Measurements from ENCODE around the gene GLDN. TPM values are rescaled to one million over a fixed set of nuclear protein-coding genes. Genes with fewer than 3 reads are reported as not detected.

GLDN gene
- total RNA-seq, 2 experiments from 2014 or later = not detected

DNA sequence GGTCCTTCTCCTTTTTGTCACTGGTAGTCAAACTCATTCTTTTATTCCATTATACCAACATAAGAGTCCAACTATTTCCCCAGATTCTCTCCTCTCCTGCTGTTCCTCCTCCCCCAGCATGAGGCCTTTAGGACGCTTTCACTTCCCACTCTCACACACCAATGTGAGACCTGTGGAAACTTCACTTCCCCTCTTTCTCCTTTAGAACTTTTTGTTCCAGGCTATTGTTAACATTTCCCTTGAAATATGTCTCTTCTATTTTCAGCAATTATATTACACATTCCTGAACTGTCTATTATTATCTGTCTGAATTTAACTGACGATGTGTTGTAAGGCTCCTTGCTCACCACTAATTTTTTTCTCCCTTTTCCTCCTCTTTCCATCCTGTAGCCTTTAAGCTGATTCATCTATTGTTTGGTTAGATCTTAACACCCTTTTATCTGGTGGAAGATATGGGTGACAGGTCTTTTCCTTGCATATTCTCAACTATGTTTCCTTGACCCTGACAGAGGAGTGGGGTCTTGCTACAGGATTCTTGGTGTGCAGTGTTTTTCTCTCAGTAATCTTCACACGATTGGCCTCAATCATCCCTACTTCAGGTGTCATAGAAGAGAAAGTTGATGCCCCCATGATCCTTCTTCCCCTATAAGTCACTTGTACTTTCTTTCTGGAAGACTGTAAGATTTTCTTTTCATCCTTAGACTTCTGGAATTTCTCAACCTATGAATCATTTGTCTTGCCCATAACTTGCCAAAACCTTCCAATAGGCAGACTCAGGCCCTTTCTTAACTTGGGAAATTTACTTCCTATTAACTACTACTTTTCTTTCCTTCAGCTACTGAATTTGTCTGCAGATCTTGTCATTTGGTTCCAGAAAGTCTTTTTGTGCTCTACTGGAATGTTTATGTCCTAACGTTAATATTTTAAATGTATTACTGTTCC lies 9.0 kb upstream of the GLDN start:
- no peak overlapping the region for H3K27ac Mint-ChIP-seq
- no peak for ATAC-seq

DNA sequence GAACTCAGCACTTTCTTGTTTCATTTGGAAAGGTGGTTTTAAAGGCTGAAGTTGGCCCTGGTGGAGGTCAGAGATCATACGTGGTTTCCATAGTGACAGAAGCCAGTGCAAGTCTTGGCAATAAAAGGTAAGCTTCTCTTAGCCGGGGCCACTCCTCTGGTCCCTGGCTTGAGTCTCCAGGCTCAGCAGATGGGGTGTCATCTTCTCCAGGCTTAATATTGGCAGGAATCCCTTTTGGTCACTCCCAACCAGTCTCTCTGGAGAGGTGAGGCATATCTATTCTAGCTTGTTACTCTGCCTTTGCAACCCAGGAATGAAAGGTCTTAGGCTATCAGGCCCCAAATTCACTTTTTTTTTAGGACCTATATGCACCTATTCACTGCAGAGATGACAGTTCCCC lies 7.9 kb upstream of the GLDN start:
- Mint-ChIP-seq H3K4me1 (peaks cover 1% of the 10 kb centered on the region), H3K9me3 (ENCODE audit: low read depth) (no peaks in the 10 kb centered on the region), H3K4me3 (no peak overlapping the region), H3K36me3 (no peaks in the 10 kb centered on the region), H3K27me3 (peaks cover 7% of the 10 kb centered on the region), H3K27ac (no peak overlapping the region)
- no peak for DNase-seq
- no peak for ATAC-seq
- CTCF ChIA-PET = no interaction called here

More for the DNA sequence above, 9.0 kb upstream of the GLDN start:
- Mint-ChIP-seq H3K36me3 (no peaks in the 10 kb centered on the region), H3K4me1 (peaks cover 1% of the 10 kb centered on the region), H3K27me3 (peaks cover 9% of the 10 kb centered on the region), H3K4me3 (no peak overlapping the region), H3K9me3 (ENCODE audit: low read depth) (no peaks in the 10 kb centered on the region)
- no peak for DNase-seq
- CTCF ChIA-PET = no interaction called here

DNA sequence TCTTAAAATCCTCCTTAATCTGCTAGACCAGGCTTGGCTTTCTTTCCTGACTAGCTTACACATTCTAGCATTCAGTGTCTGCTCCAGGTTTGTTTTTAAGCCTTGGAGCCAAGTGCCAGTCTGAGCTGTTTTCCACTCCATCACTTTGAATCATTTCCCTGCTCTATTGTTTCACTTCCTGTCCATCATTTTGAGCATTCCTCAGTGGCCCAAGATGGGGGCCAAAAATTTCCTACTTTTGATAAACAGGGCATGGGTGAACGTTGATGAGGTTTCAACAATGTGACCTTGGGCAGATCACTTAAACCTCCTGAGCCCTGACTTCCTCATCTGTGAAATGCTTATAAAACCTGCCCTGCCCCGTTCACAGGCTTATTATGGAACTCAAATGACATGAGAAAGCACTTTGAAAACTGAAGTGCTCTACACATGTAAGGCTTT lies 7.4 kb upstream of the GLDN start:
- ATAC-seq = no peak

DNA sequence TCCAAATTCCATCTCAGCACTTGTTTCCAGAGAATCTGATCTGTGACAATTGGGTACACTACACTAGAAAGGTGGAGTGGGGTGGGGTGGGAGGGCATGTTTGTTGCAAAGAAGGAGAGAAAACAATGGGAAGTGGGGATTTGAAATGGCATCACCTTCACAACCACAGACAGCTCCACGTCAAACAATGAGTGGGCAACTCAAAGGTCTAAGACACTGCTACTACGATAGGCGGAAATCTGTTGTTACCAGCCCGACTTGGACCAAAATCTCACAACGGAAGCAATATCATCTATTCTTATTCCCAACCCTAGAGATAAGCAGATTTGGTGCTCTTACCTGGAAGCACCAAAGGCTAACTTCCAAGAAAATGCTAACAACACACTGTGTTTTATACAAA lies 6.4 kb upstream of the GLDN start:
- H3K36me3 Mint-ChIP-seq = no peaks in the 10 kb centered on the region
- peaks cover 13% of the 10 kb centered on the region for H3K27me3 Mint-ChIP-seq
- DNase-seq (no peak), ATAC-seq (no peak)
- no peak overlapping the region for H3K27ac Mint-ChIP-seq
- CTCF ChIA-PET = no interaction called here
- H3K4me1 Mint-ChIP-seq = peaks cover 1% of the 10 kb centered on the region
- no peaks in the 10 kb centered on the region for H3K9me3 Mint-ChIP-seq (ENCODE audit: low read depth)
- H3K4me3 Mint-ChIP-seq = no peak overlapping the region

More for the DNA sequence above, 7.4 kb upstream of the GLDN start:
- CTCF ChIA-PET = no interaction called here
- H3K4me3 Mint-ChIP-seq = no peak overlapping the region
- H3K27ac Mint-ChIP-seq = no peak overlapping the region
- peaks cover 7% of the 10 kb centered on the region for H3K27me3 Mint-ChIP-seq
- peaks cover 1% of the 10 kb centered on the region for H3K4me1 Mint-ChIP-seq
- DNase-seq = no peak
- no peaks in the 10 kb centered on the region for H3K36me3 Mint-ChIP-seq
- H3K9me3 Mint-ChIP-seq (ENCODE audit: low read depth) = no peaks in the 10 kb centered on the region

DNA sequence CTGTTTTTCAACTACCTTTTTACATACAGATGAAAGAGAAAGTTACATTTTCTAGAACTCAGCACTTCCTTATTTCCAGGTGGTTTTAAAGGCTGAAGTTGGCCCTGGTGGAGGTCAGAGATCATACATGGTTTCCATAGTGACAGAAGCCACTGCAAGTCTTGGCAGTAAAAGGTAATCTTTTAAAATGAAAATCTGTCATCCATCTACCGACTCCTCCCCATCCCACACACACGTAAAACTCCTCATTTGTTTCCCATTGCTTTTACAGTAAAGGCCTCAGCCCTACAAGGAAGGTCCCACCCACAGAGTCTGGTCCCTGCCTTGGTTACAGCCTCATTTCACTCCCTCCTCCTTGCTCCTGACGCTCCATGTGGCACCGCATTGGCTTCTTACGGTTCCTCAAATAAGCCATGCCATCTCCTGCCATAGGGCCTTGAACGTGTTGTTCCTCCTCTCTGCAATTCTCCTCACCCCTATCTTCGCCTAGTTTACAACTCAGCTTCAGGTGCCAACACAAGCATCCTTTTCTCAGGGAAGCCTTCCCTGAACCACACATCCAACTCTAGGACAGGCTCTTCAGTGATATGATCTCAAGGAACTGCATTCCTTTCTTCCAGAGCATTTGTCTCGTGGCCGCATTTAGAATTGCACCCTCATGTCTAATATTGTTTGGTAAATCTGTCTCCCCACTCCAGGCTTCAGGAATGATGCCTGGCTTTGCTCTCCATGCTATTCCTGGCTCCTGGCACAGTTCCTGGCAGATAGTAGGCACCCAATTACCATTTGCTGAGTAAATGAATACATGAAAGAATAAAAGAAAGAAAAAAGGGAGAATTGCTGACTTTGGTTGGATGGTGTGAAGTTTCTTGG lies 5.7 kb upstream of the GLDN start:
- DNase-seq = no peak
- CTCF ChIA-PET = interaction anchor here (1.3 kb wide), 1 partner anchor 34 kb away, joined by 3 read pairs; no protein-coding TSS in a partner anchor
- H3K27ac Mint-ChIP-seq = no peak overlapping the region
- H3K9me3 Mint-ChIP-seq (ENCODE audit: low read depth) = no peaks in the 10 kb centered on the region
- H3K27me3 Mint-ChIP-seq = peaks cover 20% of the 10 kb centered on the region
- H3K4me3 Mint-ChIP-seq = no peak overlapping the region
- no peaks in the 10 kb centered on the region for H3K36me3 Mint-ChIP-seq
- H3K4me1 Mint-ChIP-seq = peaks cover 1% of the 10 kb centered on the region
- ATAC-seq = no peak

DNA sequence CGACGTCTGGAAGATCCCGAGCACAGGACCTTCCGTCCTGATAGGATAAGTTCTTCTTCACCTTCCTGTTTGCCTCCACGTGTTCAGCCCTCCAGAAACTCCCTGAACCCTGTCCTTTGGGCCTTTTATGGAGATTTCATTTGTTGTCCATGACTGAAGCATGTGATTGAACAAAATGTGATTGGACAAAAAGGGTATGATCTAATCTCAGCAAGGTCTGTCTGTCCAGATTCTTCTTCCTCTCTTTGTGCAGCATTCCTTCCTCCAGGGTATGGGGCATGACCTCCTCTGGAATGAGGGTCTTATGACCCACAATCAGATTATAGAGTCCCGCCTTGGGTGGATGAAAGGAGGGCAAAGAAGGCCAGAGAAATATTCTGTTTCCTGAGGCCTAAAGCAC lies 3.0 kb upstream of the GLDN start, which contains the start of gene CYP19A1:
Gene CYP19A1, minus strand, starts transcription at position 101 of the 400 bp plus-strand sequence. CDS start 95,684 bp downstream, outside the sequence.
- H3K27ac Mint-ChIP-seq = no peak within 1 kb of the TSS
- peaks cover 1% of the 10 kb centered on the region for H3K4me1 Mint-ChIP-seq
- DNase-seq = no peak
- CTCF ChIA-PET = no interaction called here
- peaks cover 40% of the 10 kb centered on the region for H3K27me3 Mint-ChIP-seq
- no peaks in the 10 kb centered on the region for H3K9me3 Mint-ChIP-seq (ENCODE audit: low read depth)
- H3K4me3 Mint-ChIP-seq = no peak within 1 kb of the TSS
- no peak for ATAC-seq
- no peaks in the 10 kb centered on the region for H3K36me3 Mint-ChIP-seq

DNA sequence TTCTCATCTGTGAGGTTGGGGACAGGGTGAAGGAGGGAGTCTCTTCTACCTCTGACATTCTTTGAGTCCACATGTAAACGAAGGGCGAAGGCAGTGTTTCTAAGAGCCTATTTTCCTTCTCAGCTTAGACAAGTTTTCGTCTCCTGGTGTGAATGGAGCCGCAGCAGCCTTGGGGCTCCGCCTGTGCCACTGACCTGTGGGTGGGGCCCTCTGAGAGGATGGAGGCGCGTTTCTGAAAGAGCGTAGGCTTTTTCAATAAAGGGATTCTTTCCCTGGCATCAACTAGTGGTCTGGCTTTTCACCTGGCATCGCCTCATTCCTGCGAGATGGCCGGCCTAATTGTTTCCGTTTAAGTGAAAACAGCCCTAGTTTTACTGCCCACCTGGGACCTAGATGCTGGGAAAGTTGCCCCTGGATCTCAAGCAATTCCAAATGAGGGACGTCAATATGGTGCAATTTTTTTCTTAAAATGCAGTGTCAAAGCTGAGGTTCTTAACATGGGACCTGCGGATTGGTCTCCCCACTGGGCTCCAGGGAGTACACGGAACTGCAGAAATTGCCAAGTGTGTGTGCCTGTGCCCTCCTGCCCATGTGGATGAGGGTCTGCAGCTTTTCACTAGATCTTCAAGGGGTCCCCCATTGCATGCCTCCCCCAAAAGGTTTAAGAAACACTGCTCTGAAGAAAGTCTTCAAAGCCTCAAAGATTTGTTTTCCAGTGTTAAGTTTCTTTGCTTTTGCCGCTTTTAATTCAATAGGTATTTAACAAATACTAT lies 958 bp downstream of the GLDN start:
- ATAC-seq = no peak
- Mint-ChIP-seq H3K9me3 (ENCODE audit: low read depth) (no peaks in the 10 kb centered on the region), H3K4me3 (no peak overlapping the region), H3K27me3 (peaks cover 58% of the 10 kb centered on the region), H3K36me3 (no peaks in the 10 kb centered on the region), H3K4me1 (no peaks in the 10 kb centered on the region), H3K27ac (no peak overlapping the region)
- DNase-seq = no peak
- CTCF ChIA-PET = no interaction called here

DNA sequence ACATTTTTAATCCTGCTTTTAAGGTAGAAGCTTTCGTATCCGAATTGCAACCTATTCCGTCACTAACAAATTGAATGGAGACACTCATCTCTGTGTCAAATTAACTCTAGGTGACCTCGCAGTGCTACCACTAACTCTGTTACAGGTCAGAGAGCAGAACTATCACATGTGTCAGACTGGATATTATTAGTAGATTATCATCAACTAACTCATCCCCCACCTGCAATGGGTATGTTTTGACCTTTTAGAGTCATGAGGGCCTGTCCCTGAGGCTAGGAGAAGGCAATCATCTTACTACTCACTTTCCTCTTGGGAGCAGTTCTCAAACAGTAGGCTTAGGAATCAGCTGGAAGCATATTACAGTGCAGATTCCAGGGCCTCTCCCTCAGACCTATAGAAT lies 2.0 kb downstream of the GLDN start:
- H3K36me3 Mint-ChIP-seq = no peaks in the 10 kb centered on the region
- CTCF ChIA-PET = interaction anchor here (0.6 kb wide), 1 partner anchor 1192 kb away, joined by 4 read pairs; no protein-coding TSS in a partner anchor
- no peak overlapping the region for H3K4me3 Mint-ChIP-seq
- ATAC-seq (no peak), DNase-seq (no peak)
- H3K27ac Mint-ChIP-seq = no peak overlapping the region
- peaks cover under 1% of the 10 kb centered on the region for H3K4me1 Mint-ChIP-seq
- peaks cover 62% of the 10 kb centered on the region for H3K27me3 Mint-ChIP-seq
- H3K9me3 Mint-ChIP-seq (ENCODE audit: low read depth) = no peaks in the 10 kb centered on the region

DNA sequence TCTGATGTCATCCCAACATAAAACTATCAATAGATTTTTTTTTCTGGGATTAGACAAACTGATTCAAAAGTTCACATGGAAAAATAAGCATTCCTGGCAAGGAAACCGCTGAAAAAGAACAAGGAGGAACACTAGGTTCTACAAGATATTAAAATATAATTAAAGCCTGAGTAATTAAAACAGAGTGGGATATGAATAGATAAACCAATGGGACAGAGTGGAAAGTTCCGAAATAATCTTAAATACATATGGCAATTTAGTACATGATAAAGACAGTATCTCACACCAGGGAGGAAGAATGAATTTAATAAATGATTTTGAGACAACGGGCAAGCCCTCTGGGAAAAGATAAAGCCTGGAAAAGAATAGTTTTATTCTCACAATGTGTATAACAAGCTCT lies 4.7 kb downstream of the GLDN start:
- CTCF ChIA-PET = no interaction called here
- DNase-seq = no peak

DNA sequence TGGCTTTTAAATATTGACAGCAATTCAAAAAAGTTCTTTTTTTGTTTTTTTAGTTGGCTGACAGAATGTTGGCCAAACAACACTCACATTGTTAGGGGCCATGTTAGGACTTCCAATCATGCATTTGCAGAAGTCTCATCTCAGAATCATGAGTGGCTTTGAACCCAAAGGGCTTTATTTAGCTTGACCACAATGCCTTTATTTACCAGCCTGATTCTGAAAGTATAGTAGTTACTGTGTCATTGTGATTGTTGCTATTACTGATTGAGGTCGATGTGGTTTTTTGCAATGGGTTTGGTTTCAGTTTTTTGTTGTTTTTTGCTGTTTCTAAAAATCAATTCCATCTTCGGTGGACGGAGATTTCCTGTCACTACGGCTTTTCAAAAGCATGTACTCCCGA lies 7.2 kb downstream of the GLDN start:
- Mint-ChIP-seq H3K4me3 (peak overlapping the region; percentile 2), H3K4me1 (peaks cover 5% of the 10 kb centered on the region), H3K27ac (no peak overlapping the region), H3K27me3 (peaks cover 64% of the 10 kb centered on the region), H3K36me3 (no peaks in the 10 kb centered on the region), H3K9me3 (ENCODE audit: low read depth) (no peaks in the 10 kb centered on the region)
- CTCF ChIA-PET = no interaction called here
- no peak for DNase-seq
- peak; percentile 51 for ATAC-seq

More for the DNA sequence above, 4.7 kb downstream of the GLDN start:
- Mint-ChIP-seq H3K27me3 (peaks cover 61% of the 10 kb centered on the region), H3K27ac (no peak overlapping the region), H3K36me3 (no peaks in the 10 kb centered on the region), H3K4me3 (no peak overlapping the region), H3K9me3 (ENCODE audit: low read depth) (no peaks in the 10 kb centered on the region), H3K4me1 (peaks cover 5% of the 10 kb centered on the region)
- ATAC-seq = no peak

DNA sequence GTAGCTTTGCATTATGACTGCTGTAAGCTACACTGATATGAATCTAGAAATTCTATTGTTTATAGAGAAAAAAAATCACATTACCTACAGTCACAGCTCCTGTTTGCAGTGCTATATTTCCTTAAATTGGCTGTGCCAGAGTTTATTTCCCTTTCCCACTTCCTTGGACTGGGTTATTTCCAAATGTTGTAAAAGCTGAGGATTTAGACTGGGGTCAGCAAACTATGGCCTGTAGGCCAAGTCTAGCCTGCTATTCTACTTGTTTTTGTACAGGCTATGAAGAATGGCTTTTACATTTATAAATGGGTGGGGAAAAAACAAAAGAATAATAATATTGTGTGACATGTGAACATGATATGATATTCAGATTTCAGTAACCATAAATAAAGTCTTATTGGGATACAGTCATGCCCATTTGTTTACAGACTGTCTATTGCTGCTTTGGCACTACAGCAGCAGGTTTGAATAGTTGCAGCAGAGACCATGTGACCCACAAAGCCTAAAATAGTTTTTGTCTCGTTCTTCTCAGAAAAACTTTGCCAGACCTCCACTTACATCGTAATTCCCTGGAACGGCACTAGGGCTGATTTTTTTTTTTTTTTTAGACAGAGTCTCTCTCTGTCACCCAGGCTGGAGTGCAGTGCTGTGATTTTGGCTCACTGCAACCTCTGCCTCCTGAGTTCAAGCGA lies 7.8 kb downstream of the GLDN start:
- Mint-ChIP-seq H3K27ac (no peak overlapping the region), H3K4me3 (no peak overlapping the region), H3K36me3 (no peaks in the 10 kb centered on the region), H3K9me3 (ENCODE audit: low read depth) (no peaks in the 10 kb centered on the region), H3K27me3 (peaks cover 65% of the 10 kb centered on the region), H3K4me1 (peaks cover 5% of the 10 kb centered on the region)
- ATAC-seq (no peak), DNase-seq (no peak)
- CTCF ChIA-PET = no interaction called here

DNA sequence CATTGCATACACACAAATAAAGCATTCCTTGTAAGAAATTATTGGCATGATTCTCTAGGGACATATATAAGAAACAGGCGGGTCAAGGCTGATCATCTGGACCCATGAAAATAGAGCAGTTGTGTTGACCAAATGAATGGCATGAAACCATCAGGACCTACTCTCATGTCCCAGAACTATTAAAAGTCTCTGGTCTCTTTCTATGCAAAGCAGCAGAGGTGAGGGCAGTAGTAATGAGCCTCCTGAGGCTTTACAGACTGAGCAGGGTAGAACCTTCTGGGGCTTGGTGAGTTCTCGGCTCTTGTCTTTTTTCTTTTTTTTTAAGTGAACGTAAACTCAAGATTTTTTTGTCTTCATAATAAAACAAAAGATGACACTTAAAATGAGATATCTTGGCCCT lies 9.3 kb downstream of the GLDN start:
- ATAC-seq (no peak), DNase-seq (no peak)
- Mint-ChIP-seq H3K4me3 (no peak overlapping the region), H3K27ac (no peak overlapping the region), H3K27me3 (peaks cover 66% of the 10 kb centered on the region), H3K4me1 (peaks cover 5% of the 10 kb centered on the region), H3K9me3 (ENCODE audit: low read depth) (no peaks in the 10 kb centered on the region), H3K36me3 (no peaks in the 10 kb centered on the region)
- CTCF ChIA-PET = no interaction called here
